Measurements from ENCODE around the gene MDH1B.

DNA sequence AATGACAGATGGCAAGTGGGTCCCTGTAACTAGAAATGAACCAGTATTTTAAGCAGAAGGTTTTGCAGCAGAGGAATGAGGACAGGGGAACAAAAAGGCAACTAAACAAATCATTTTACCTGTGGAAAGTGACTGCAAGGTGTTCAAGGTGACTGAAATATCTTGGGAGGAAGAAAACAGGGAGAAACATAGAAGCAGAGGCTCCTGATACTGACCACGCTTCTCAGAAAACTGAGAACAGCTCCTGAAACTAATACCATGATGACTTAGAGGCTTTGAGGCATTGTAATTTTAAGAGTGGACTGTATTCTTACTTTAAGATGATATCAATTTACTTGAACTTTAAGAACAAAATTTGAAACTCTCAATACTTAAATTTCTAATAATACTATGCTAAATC, 46.8 kb downstream of the MDH1B start, which contains the start of gene DYTN:
- TF ChIP-seq, protein P1, sequence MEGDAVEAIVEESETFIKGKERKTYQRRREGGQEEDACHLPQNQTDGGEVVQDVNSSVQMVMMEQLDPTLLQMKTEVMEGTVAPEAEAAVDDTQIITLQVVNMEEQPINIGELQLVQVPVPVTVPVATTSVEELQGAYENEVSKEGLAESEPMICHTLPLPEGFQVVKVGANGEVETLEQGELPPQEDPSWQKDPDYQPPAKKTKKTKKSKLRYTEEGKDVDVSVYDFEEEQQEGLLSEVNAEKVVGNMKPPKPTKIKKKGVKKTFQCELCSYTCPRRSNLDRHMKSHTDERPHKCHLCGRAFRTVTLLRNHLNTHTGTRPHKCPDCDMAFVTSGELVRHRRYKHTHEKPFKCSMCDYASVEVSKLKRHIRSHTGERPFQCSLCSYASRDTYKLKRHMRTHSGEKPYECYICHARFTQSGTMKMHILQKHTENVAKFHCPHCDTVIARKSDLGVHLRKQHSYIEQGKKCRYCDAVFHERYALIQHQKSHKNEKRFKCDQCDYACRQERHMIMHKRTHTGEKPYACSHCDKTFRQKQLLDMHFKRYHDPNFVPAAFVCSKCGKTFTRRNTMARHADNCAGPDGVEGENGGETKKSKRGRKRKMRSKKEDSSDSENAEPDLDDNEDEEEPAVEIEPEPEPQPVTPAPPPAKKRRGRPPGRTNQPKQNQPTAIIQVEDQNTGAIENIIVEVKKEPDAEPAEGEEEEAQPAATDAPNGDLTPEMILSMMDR (IDR thresholded peaks at IDR 0.05): no peak
- TF ChIP-seq EP300 (IDR thresholded peaks at IDR 0.05): no peak
